Fibroblast of the aortic adventitia (primary cell): ENCODE data around the gene GORASP1. TPM values are rescaled to one million over a fixed set of nuclear protein-coding genes. Genes with fewer than 3 reads are reported as not detected.

Experiments
- DNase-seq: peaks from one replicate; pipeline ENCODE4 v3.0.0-alpha.2; 2010; ENCODE audit warnings: low read depth
- H3K4me3 ChIP-seq: 2 replicates; pipeline ENCODE4 v1.5.1; 2011; ENCODE audit warnings: low read depth, mild to moderate bottlenecking, control low read depth, low read length, moderate library complexity
- CTCF ChIP-seq: IDR thresholded peaks from 2 replicates; pipeline ENCODE4 v1.5.1; 2011; ENCODE audit warnings: mild to moderate bottlenecking, low read length, control low read depth, inconsistent platforms; ENCODE audit not compliant: insufficient read depth
- total RNA-seq: library from RNA; depleted of rRNA; stranded (reverse); fragments of >200 nt; gene quantifications from 2 replicates; pipeline ENCODE4 v1.2.3, GENCODE V29; 2012; ENCODE audit warnings: low replicate concordance

Gene GORASP1
- total RNA-seq, 1 donor: 24.0 TPM

- no peak for TF ChIP-seq CTCF
- no peak for DNase-seq
- no peak overlapping the region for H3K4me3 ChIP-seq
These were observed 15.4 kb upstream of the GORASP1 start for GRCh38 chr3:39122813-39123212.

GRCh38 chr3:39121621-39122020, 14.2 kb upstream of the GORASP1 start:
- no peak overlapping the region for H3K4me3 ChIP-seq
- no peak for TF ChIP-seq CTCF
- no peak for DNase-seq

- TF ChIP-seq CTCF: no peak
- no peak for DNase-seq
- H3K4me3 ChIP-seq: no peak overlapping the region
These were observed 11.7 kb upstream of the GORASP1 start for GRCh38 chr3:39118931-39119660.

GRCh38 chr3:39118079-39118478, 10.7 kb upstream of the GORASP1 start:
- no peak for DNase-seq
- H3K4me3 ChIP-seq: no peak overlapping the region
- TF ChIP-seq CTCF: no peak

GRCh38 chr3:39115870-39116269, 8.4 kb upstream of the GORASP1 start:
- no peak for DNase-seq
- no peak overlapping the region for H3K4me3 ChIP-seq
- TF ChIP-seq CTCF: no peak

- no peak for DNase-seq
- no peak overlapping the region for H3K4me3 ChIP-seq
- no peak for TF ChIP-seq CTCF
These were observed 7.0 kb upstream of the GORASP1 start for GRCh38 chr3:39114456-39114855.

GRCh38 chr3:39113291-39113690, 5.9 kb upstream of the GORASP1 start:
- TF ChIP-seq CTCF: no peak
- DNase-seq: no peak
- H3K4me3 ChIP-seq: no peak overlapping the region
